M059J (cell line): ENCODE results near the gene CPM. TPM values are rescaled to one million over a fixed set of nuclear protein-coding genes. Genes with fewer than 3 reads are reported as not detected.
"Not testable (repeated sequence)": the region's sequence is repeated elsewhere in the genome, so short reads cannot be mapped to it uniquely, and the experiment has no call there.

Source experiments
- DNase-seq: peaks from one replicate; pipeline ENCODE4 v3.0.0-alpha.2; 2012; ENCODE audit warnings: low read depth
- total RNA-seq: library from RNA; depleted of rRNA; stranded (reverse); fragments of >200 nt; shearing (Covaris generic); gene quantifications from 2 replicates; pipeline ENCODE4 v1.2.3, GENCODE V29; 2014

The CPM gene
- total RNA-seq, 1 experiment from 2014 or later, result 26.0 TPM

GRCh38 chr12:68851592-68852306 is 81.2 kb downstream of the CPM start:
- DNase-seq, result no peak

- DNase-seq, result no peak
Measured at GRCh38 chr12:68850390-68850789, 82.6 kb downstream of the CPM start.

- DNase-seq, result no peak
Measured at GRCh38 chr12:68846811-68847210, 86.2 kb downstream of the CPM start.

- no peak for DNase-seq
Measured at GRCh38 chr12:68844788-68845695, 87.9 kb downstream of the CPM start.

- DNase-seq, result no peak
Measured at GRCh38 chr12:68844318-68844745, 88.6 kb downstream of the CPM start.

GRCh38 chr12:68842784-68843567 is 90.0 kb downstream of the CPM start:
- DNase-seq, result no peak

- DNase-seq, result no peak
Measured at GRCh38 chr12:68842123-68842522, 90.8 kb downstream of the CPM start.

- DNase-seq, result no peak
Measured at GRCh38 chr12:68841717-68842116, 91.3 kb downstream of the CPM start.

- not testable (repeated sequence) for DNase-seq
Measured at GRCh38 chr12:68841175-68841574, 91.8 kb downstream of the CPM start.

GRCh38 chr12:68839183-68840147 is 93.5 kb downstream of the CPM start:
- DNase-seq, result no peak

GRCh38 chr12:68838046-68838886 is 94.7 kb downstream of the CPM start:
- no peak for DNase-seq

- no peak for DNase-seq
Measured at GRCh38 chr12:68837215-68837614, 95.8 kb downstream of the CPM start.

- no peak for DNase-seq
Measured at GRCh38 chr12:68835333-68835908, 97.5 kb downstream of the CPM start.

GRCh38 chr12:68833508-68833907 is 99.5 kb downstream of the CPM start:
- no peak for DNase-seq

- DNase-seq, result no peak
Measured at GRCh38 chr12:68832504-68832867, 100.5 kb downstream of the CPM start.

- no peak for DNase-seq
Measured at GRCh38 chr12:68831751-68832503, 101.0 kb downstream of the CPM start.

- DNase-seq, result no peak
Measured at GRCh38 chr12:68831272-68831671, 101.7 kb downstream of the CPM start.

- no peak for DNase-seq
Measured at GRCh38 chr12:68828672-68829068, 104.3 kb downstream of the CPM start.
